ENCODE measurements around the gene PHOSPHO2.

DNA sequence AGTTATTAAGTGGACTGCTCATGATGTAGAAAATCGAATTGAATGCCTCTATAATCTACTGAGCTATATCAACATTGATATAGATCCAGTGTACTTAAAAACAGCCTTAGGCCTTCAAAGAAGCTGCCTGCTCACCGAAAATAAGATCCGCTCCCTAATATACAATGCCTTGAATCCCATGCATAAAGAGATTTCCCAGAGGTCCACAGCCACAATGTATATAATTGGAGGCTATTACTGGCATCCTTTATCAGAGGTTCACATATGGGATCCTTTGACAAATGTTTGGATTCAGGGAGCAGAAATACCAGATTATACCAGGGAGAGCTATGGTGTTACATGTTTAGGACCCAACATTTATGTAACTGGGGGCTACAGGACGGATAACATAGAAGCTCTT is 41.4 kb downstream of the PHOSPHO2 start:
- TF ChIP-seq, protein P1, sequence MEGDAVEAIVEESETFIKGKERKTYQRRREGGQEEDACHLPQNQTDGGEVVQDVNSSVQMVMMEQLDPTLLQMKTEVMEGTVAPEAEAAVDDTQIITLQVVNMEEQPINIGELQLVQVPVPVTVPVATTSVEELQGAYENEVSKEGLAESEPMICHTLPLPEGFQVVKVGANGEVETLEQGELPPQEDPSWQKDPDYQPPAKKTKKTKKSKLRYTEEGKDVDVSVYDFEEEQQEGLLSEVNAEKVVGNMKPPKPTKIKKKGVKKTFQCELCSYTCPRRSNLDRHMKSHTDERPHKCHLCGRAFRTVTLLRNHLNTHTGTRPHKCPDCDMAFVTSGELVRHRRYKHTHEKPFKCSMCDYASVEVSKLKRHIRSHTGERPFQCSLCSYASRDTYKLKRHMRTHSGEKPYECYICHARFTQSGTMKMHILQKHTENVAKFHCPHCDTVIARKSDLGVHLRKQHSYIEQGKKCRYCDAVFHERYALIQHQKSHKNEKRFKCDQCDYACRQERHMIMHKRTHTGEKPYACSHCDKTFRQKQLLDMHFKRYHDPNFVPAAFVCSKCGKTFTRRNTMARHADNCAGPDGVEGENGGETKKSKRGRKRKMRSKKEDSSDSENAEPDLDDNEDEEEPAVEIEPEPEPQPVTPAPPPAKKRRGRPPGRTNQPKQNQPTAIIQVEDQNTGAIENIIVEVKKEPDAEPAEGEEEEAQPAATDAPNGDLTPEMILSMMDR (IDR thresholded peaks at IDR 0.05): no peak
- no peak for TF ChIP-seq POLR2A (IDR thresholded peaks at IDR 0.05)

Data from right lobe of liver (tissue), 4 donors.